Measurements from ENCODE around the gene SLCO3A1.

SLCO3A1 gene

DNA sequence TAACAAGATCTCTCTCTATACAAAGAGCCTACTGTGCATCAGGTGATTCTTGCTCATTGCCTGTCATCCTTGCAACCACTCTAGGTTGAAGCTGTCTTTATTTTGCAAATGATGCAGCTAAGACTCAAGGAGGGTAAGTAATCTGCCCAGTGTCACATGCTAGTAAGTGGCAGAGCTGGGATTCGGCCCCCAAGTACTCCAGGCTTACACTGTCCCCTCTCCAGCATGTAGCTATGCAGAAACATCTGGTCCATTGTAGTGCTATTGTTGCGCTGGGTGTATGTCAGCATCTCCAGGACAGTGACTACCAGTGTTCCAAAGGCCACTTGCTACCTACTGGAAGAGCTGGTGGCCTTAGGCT, 248.9 kb downstream of the SLCO3A1 start:
- ChIA-PET CTCF (interaction anchor here (1.0 to 2.4 kb wide), 3 partner anchors 11 to 800 kb away, joined by 3 to 7 read pairs (median 6); no protein-coding TSS in a partner anchor), POLR2A (no interaction called here)

DNA sequence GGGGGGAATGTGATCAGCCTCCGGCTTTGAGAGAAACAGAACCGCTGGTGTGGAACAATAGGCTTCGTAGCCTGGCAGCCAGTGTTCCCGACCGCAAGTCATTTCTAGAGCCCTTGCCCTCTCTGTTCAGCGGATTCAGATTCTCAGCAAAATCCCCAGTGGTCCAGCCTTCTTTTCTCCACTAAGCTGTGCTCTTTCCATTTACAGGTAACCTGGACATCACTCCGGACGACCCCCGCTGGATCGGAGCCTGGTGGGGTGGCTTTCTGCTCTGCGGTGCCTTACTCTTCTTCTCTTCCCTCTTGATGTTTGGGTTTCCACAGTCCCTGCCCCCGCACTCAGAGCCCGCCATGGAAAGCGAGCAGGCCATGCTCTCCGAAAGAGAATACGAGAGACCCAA, 250.6 kb downstream of the SLCO3A1 start:
- H3K4me3 ChIP-seq (ENCODE audit: low read depth, low read length) = no peak overlapping the region
- no peak for DNase-seq (ENCODE audit: low read depth, low spot score)
- TF ChIP-seq, protein P1, sequence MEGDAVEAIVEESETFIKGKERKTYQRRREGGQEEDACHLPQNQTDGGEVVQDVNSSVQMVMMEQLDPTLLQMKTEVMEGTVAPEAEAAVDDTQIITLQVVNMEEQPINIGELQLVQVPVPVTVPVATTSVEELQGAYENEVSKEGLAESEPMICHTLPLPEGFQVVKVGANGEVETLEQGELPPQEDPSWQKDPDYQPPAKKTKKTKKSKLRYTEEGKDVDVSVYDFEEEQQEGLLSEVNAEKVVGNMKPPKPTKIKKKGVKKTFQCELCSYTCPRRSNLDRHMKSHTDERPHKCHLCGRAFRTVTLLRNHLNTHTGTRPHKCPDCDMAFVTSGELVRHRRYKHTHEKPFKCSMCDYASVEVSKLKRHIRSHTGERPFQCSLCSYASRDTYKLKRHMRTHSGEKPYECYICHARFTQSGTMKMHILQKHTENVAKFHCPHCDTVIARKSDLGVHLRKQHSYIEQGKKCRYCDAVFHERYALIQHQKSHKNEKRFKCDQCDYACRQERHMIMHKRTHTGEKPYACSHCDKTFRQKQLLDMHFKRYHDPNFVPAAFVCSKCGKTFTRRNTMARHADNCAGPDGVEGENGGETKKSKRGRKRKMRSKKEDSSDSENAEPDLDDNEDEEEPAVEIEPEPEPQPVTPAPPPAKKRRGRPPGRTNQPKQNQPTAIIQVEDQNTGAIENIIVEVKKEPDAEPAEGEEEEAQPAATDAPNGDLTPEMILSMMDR (IDR thresholded peaks at IDR 0.05; ENCODE audit: insufficient read depth, low read length, missing control alignments) = no peak
- POLR2A ChIA-PET = no interaction called here
- CTCF ChIA-PET = no interaction called here

More for the DNA sequence above, 248.9 kb downstream of the SLCO3A1 start:
- no peak overlapping the region for H3K4me3 ChIP-seq (ENCODE audit: low read depth, low read length)
- no peak for DNase-seq (ENCODE audit: low read depth, low spot score)
- TF ChIP-seq, protein P1 (IDR thresholded peaks at IDR 0.05; ENCODE audit: insufficient read depth, low read length, missing control alignments) = no peak

DNA sequence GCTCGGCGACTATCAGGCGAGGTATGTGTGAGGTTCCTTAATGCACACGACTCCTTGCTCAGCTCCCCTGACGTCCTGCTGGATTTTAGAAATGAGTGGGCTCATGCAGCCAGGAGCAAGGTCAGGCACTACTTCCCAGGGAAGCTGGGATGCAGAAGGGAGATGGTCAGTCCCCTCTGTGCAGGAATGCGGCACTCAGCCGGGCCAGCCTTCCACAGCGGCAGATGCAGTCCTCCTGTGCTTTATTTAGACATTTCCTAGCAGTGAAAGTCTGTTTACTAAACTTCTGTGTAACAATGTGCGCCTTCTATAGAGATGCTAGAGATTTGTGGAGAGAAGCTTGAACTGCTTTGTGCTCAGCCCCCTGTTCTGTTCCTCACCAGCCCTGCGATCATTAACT, 252.1 kb downstream of the SLCO3A1 start:
- DNase-seq (ENCODE audit: low read depth, low spot score) = no peak
- H3K4me3 ChIP-seq (ENCODE audit: low read depth, low read length) = no peak overlapping the region
- CTCF ChIA-PET = interaction anchor here (1.0 to 3.5 kb wide), 3 partner anchors 9 to 611 kb away, joined by 3 to 24 read pairs (median 4); no protein-coding TSS in a partner anchor
- TF ChIP-seq, protein P1 (IDR thresholded peaks at IDR 0.05; ENCODE audit: insufficient read depth, low read length, missing control alignments) = no peak
- POLR2A ChIA-PET = no interaction called here

DNA sequence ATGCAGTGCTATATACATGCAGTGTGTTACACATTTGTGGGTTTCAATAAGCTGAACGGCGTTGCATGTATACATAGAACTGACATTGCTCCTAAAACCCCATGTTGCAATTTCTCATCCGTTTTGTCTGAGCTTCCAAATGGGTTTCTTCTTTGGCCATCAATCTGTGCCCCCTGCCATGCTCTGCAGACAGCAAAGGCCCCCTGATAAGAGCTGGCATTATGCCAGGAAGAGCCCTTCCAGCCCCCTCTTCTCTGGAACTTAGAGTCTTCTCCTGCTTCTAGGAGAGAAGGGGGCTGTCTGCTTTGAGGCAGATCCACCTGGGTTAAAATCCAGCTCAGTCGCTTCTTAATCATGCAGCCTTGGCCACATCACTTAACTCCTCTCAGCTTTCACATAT, 254.0 kb downstream of the SLCO3A1 start:
- TF ChIP-seq, protein P1 (IDR thresholded peaks at IDR 0.05; ENCODE audit: insufficient read depth, low read length, missing control alignments) = no peak
- CTCF ChIA-PET = interaction anchor here (1.3 to 3.5 kb wide), 2 partner anchors 11 to 16 kb away, joined by 5 to 24 read pairs; no protein-coding TSS in a partner anchor
- POLR2A ChIA-PET = no interaction called here
- H3K4me3 ChIP-seq (ENCODE audit: low read depth, low read length) = no peak overlapping the region
- DNase-seq (ENCODE audit: low read depth, low spot score) = no peak

DNA sequence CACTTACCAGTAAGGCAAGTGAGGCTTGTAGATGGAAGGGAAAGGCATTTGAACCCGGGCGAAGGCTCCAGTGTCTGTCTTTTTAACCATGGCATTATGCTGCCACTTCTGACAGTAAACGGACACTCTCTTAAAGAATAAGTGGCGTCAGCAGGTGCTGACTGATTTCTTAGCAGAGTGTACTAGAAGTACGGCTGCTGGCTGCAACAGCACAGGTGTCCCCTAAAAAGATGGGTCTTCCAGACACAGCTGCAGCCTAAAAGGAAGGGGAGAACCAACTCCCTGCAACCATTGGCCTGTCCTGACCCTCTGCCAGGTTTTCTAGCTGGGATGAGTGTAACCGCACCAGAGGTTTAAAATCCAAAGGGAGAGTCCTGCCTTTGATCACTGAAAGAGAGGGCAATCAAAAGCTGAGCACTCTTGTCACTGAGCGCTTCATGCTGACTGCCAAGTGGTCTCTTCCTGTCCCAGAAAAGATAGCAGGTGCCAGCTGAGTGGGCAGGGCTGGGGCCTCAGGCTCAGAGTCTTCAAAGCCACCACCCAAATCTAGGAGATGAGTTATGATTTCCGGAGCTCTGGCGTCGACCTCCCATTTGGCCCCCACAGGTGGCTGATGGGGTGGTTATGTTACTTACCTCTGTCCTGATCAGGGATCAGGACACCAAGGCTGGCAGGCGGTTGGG, 255.8 kb downstream of the SLCO3A1 start:
- DNase-seq (ENCODE audit: low read depth, low spot score) = no peak
- ChIA-PET CTCF (interaction anchor here (1.1 kb wide), 1 partner anchor 12 kb away, joined by 3 read pairs; no protein-coding TSS in a partner anchor), POLR2A (no interaction called here)
- H3K4me3 ChIP-seq (ENCODE audit: low read depth, low read length) = no peak overlapping the region
- TF ChIP-seq, protein P1 (IDR thresholded peaks at IDR 0.05; ENCODE audit: insufficient read depth, low read length, missing control alignments) = no peak

DNA sequence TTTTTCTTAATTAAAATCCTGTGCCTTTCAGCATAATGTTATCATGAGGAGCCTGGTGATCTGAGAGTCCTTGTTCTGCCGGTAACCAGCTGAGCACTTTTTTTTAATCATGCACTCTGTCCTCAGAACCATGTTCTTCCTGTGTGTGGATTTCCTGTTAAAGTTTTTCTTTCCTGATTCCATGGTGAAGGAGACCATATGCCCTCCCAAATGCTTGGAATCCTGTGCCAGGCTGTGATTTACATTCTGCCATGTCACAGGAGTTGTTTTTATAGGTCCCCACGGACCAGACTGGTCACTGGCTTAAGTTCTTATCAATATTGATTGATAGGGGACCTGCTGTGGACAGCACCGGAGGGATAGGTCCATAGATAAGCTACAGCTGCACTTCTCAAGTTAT, 257.8 kb downstream of the SLCO3A1 start:
- ChIA-PET POLR2A (no interaction called here), CTCF (interaction anchor here (1.2 to 1.5 kb wide), 4 partner anchors 13 to 603 kb away, joined by 3 to 6 read pairs (median 4); no protein-coding TSS in a partner anchor)
- H3K4me3 ChIP-seq (ENCODE audit: low read depth, low read length) = no peak overlapping the region
- TF ChIP-seq, protein P1 (IDR thresholded peaks at IDR 0.05; ENCODE audit: insufficient read depth, low read length, missing control alignments) = no peak
- no peak for DNase-seq (ENCODE audit: low read depth, low spot score)

All from AG04449 (cell line).